ENCODE results near the gene PHLDB3.
"Not testable (repeated sequence)": the region's sequence is repeated elsewhere in the genome, so short reads cannot be mapped to it uniquely, and the experiment has no call there.

The PHLDB3 gene

GRCh38 chr19:43504426-43505185, at the start of gene PHLDB3:
TSS of gene PHLDB3 (minus strand) at chr19:43504746. CDS start at chr19:43504118, 628 bp downstream.
- Mint-ChIP-seq H3K9me3 (no peaks in the 10 kb centered on the region), H3K4me3 (peak within 1 kb of the TSS; percentile 91), H3K27ac (peak within 1 kb of the TSS; percentile 93), H3K4me1 (peaks cover 24% of the 10 kb centered on the region), H3K27me3 (no peaks in the 10 kb centered on the region), H3K36me3 (ENCODE audit: low read depth) (peaks cover 11% of the 10 kb centered on the region)
- ATAC-seq (peak; percentile 50), DNase-seq (peak; percentile 55)

DNA sequence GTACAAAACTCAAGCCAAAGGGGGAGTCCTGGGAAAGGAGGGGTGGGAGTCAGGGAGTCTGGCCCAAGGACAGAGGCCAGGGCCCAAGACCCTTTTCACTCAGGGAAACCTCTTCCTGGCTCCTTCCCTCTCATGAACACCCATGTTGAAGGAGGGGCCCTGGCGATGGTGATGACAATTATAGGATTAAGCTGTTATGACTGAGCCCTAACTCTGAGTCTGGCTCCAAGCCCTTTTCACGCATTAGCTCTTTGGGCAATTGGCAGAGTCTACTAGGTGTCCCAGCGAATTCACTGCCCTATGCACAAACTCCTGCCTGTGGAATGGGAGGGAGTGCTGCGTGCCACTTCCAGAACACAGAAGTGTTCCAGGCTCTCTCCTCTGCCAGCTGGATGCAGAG, 49.1 kb upstream of the PHLDB3 start:
- no peak overlapping the region for H3K27ac Mint-ChIP-seq
- peaks cover 11% of the 10 kb centered on the region for H3K36me3 Mint-ChIP-seq (ENCODE audit: low read depth)
- H3K27me3 Mint-ChIP-seq, result no peaks in the 10 kb centered on the region

GRCh38 chr19:43552616-43553015, 48.1 kb upstream of the PHLDB3 start:
- Mint-ChIP-seq H3K27me3 (no peaks in the 10 kb centered on the region), H3K4me1 (peaks cover 10% of the 10 kb centered on the region), H3K4me3 (no peak overlapping the region), H3K36me3 (ENCODE audit: low read depth) (peaks cover 11% of the 10 kb centered on the region), H3K9me3 (no peaks in the 10 kb centered on the region), H3K27ac (no peak overlapping the region)
- DNase-seq (no peak), ATAC-seq (no peak)

More for the DNA sequence above, 49.1 kb upstream of the PHLDB3 start:
- no peak for ATAC-seq
- H3K9me3 Mint-ChIP-seq, result no peaks in the 10 kb centered on the region
- no peak for DNase-seq
- peaks cover 10% of the 10 kb centered on the region for H3K4me1 Mint-ChIP-seq
- no peak overlapping the region for H3K4me3 Mint-ChIP-seq

- H3K4me3 Mint-ChIP-seq, result no peak overlapping the region
- ATAC-seq (no peak), DNase-seq (no peak)
- no peaks in the 10 kb centered on the region for H3K9me3 Mint-ChIP-seq
- no peaks in the 10 kb centered on the region for H3K27me3 Mint-ChIP-seq
- H3K27ac Mint-ChIP-seq, result no peak overlapping the region
- peaks cover 8% of the 10 kb centered on the region for H3K36me3 Mint-ChIP-seq (ENCODE audit: low read depth)
- H3K4me1 Mint-ChIP-seq, result peaks cover 7% of the 10 kb centered on the region
These were observed 47.6 kb upstream of the PHLDB3 start for GRCh38 chr19:43552198-43552450.

DNA sequence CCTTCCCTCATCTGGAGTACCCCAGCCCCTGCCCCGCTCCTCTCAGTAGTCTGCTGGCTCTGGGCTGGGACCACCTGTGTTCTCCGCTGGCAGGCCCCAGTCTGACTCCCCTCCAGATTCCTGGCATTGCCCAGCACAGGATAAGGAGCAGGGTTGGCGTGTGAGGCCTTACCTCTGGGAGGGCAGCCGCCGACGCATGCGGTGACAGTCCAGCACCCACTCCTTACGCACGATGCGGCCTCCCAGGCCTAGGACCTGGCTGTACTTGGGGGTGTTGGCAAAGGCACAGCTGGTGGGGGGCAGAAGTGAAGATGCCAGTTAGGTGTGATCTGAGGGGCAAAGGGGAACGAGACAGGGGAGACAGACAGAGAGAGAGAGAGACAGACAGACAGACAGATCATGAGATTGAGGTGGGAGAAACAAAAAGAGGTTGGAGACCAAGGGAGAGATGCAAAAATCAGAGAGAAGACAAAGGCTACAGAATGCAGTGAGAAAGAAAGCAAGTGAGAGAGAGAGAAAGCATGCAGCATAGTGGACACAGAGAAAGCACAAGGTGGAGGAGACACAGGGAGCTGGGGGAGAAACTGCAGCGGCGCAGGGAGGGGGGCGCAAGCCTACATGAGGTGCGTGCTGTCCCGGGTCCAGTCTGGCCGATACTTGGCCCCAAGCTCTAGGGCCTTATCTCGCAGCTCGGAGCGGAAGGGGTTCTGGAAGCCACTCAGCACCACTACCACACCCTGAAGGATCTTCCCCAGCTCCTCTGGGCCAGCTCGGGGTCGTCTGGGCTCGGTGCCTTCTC, 47.1 kb upstream of the PHLDB3 start:
- no peak overlapping the region for H3K27ac Mint-ChIP-seq
- H3K9me3 Mint-ChIP-seq, result no peaks in the 10 kb centered on the region
- H3K27me3 Mint-ChIP-seq, result no peaks in the 10 kb centered on the region
- H3K36me3 Mint-ChIP-seq (ENCODE audit: low read depth), result peaks cover 8% of the 10 kb centered on the region
- H3K4me3 Mint-ChIP-seq, result no peak overlapping the region
- ATAC-seq (no peak), DNase-seq (no peak)
- peaks cover 7% of the 10 kb centered on the region for H3K4me1 Mint-ChIP-seq

- no peak overlapping the region for H3K4me3 Mint-ChIP-seq
- H3K9me3 Mint-ChIP-seq, result no peaks in the 10 kb centered on the region
- no peak for DNase-seq
- no peaks in the 10 kb centered on the region for H3K4me1 Mint-ChIP-seq
- H3K27me3 Mint-ChIP-seq, result no peaks in the 10 kb centered on the region
- no peak overlapping the region for H3K27ac Mint-ChIP-seq
- peaks cover 4% of the 10 kb centered on the region for H3K36me3 Mint-ChIP-seq (ENCODE audit: low read depth)
- ATAC-seq, result no peak
These were observed 44.2 kb upstream of the PHLDB3 start for GRCh38 chr19:43548706-43549105.

- not testable (repeated sequence) for H3K9me3 Mint-ChIP-seq; H3K4me3 Mint-ChIP-seq; H3K27ac Mint-ChIP-seq; H3K36me3 Mint-ChIP-seq (ENCODE audit: low read depth); ATAC-seq; DNase-seq; H3K4me1 Mint-ChIP-seq; H3K27me3 Mint-ChIP-seq
These were observed 43.4 kb upstream of the PHLDB3 start for GRCh38 chr19:43547926-43548325.

DNA sequence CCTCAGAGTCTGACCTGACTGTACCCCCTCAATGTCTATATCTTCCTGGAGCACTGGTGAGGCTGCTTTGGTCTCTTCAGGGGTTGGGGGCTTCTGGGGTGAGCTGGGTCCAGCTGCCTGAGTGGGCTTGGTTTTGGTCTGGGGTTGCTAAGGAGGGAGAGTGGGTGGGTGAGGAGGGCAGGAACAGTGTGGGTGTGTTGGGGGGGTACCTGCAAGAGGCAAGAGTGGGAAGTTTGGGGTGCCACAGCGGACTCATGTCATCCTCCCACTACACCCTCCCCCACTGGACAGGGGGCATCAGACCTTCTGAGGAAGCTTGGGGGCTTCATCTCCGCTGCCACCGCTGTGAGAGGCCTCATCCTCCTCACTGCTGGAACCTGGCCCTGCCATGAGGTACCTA, 42.0 kb upstream of the PHLDB3 start:
- DNase-seq, result no peak
- no peaks in the 10 kb centered on the region for H3K27me3 Mint-ChIP-seq
- no peaks in the 10 kb centered on the region for H3K9me3 Mint-ChIP-seq
- no peaks in the 10 kb centered on the region for H3K4me1 Mint-ChIP-seq
- peaks cover 10% of the 10 kb centered on the region for H3K36me3 Mint-ChIP-seq (ENCODE audit: low read depth)
- no peak overlapping the region for H3K27ac Mint-ChIP-seq
- no peak overlapping the region for H3K4me3 Mint-ChIP-seq
- no peak for ATAC-seq

- Mint-ChIP-seq H3K4me1 (no peaks in the 10 kb centered on the region), H3K36me3 (ENCODE audit: low read depth) (peaks cover 14% of the 10 kb centered on the region), H3K27me3 (no peaks in the 10 kb centered on the region), H3K4me3 (no peak overlapping the region), H3K27ac (no peak overlapping the region), H3K9me3 (no peaks in the 10 kb centered on the region)
- no peak for DNase-seq
- ATAC-seq, result no peak
These were observed 41.4 kb upstream of the PHLDB3 start for GRCh38 chr19:43545981-43546380.

- no peaks in the 10 kb centered on the region for H3K27me3 Mint-ChIP-seq
- ATAC-seq (no peak), DNase-seq (no peak)
- peaks cover 18% of the 10 kb centered on the region for H3K36me3 Mint-ChIP-seq (ENCODE audit: low read depth)
- no peaks in the 10 kb centered on the region for H3K9me3 Mint-ChIP-seq
- H3K27ac Mint-ChIP-seq, result no peak overlapping the region
- H3K4me1 Mint-ChIP-seq, result no peaks in the 10 kb centered on the region
- no peak overlapping the region for H3K4me3 Mint-ChIP-seq
These were observed 40.7 kb upstream of the PHLDB3 start for GRCh38 chr19:43545276-43545675.

DNA sequence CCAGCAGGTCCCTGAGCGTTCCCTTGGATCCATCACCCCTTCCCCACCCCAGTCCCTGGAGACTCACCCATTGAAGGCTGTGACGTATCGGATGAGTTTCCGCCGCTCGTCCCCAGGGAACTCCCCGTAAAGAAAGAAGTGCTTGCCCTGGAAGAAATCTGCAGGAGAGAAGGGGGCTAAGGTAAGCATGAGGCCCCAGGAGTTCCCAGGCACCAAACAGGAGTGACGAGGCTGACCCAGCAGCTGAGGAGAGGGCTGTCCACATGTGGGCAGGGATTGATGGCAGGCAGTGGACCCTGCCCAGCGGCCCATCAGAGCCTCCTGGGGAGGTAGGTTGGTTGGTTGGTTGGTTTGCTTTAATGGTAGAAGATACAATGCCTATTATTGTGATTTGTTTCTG, 39.5 kb upstream of the PHLDB3 start:
- H3K27ac Mint-ChIP-seq, result no peak overlapping the region
- ATAC-seq, result no peak

GRCh38 chr19:43541920-43542650, 37.5 kb upstream of the PHLDB3 start:
- H3K9me3 Mint-ChIP-seq, result peaks cover 10% of the 10 kb centered on the region

More for the DNA sequence above, 39.5 kb upstream of the PHLDB3 start:
- no peak for DNase-seq
- Mint-ChIP-seq H3K4me3 (no peak overlapping the region), H3K9me3 (peaks cover 3% of the 10 kb centered on the region), H3K36me3 (ENCODE audit: low read depth) (peaks cover 28% of the 10 kb centered on the region), H3K27me3 (no peaks in the 10 kb centered on the region), H3K4me1 (no peaks in the 10 kb centered on the region)

GRCh38 chr19:43540381-43540780, 35.8 kb upstream of the PHLDB3 start:
- Mint-ChIP-seq H3K36me3 (ENCODE audit: low read depth) (peaks cover 47% of the 10 kb centered on the region), H3K9me3 (peaks cover 10% of the 10 kb centered on the region), H3K27me3 (no peaks in the 10 kb centered on the region), H3K4me1 (peaks cover 2% of the 10 kb centered on the region), H3K27ac (peak overlapping the region; percentile 40), H3K4me3 (no peak overlapping the region)
- ATAC-seq (no peak), DNase-seq (no peak)

More at GRCh38 chr19:43541920-43542650, 37.5 kb upstream of the PHLDB3 start:
- ATAC-seq (no peak), DNase-seq (no peak)
- Mint-ChIP-seq H3K27ac (no peak overlapping the region), H3K27me3 (no peaks in the 10 kb centered on the region), H3K4me3 (no peak overlapping the region), H3K4me1 (no peaks in the 10 kb centered on the region), H3K36me3 (ENCODE audit: low read depth) (peaks cover 43% of the 10 kb centered on the region)

DNA sequence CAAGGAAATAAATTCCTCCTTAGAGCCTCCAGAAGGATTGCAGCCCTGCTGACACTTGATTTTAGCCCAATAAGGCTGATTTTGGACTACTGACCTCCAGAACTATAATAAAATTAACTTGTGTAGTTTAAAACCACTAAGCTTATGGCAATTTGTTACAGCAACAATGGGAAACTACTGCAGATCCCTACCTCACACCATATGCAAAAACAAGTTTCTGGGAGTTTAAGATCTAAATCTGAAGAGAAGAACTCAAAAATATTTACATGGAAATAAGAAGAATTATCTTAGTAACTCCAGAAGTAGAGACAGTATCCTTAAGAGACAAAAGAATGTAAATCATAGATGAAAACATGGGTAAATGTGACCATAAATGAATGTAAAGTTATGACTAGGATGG, 34.4 kb upstream of the PHLDB3 start:
- Mint-ChIP-seq H3K27ac (no peak overlapping the region), H3K4me1 (peaks cover 6% of the 10 kb centered on the region), H3K36me3 (ENCODE audit: low read depth) (peaks cover 45% of the 10 kb centered on the region)

More for the DNA sequence above, 34.4 kb upstream of the PHLDB3 start:
- DNase-seq (no peak), ATAC-seq (no peak)
- Mint-ChIP-seq H3K9me3 (peaks cover 10% of the 10 kb centered on the region), H3K4me3 (no peak overlapping the region), H3K27me3 (no peaks in the 10 kb centered on the region)
